Ascending aorta (tissue), 2 donors: ENCODE data around the gene ESRRB. TPM values are rescaled to one million over a fixed set of nuclear protein-coding genes. Genes with fewer than 3 reads are reported as not detected.

Source experiments
- DNase-seq, 2 donors: peaks; one replicate each; pipeline ENCODE4 v3.0.0-alpha.2; 2019; ENCODE audit warnings: low spot score in 2 of 2
- H3K27ac ChIP-seq, 2 donors: fragments of 200-600 bp; sonication (generic); one replicate each; pipeline ENCODE4 v1.5.1; 2016 to 2017; ENCODE audit warnings: mild to moderate bottlenecking in 1 of 2
- H3K27me3 ChIP-seq: fragments of 200-600 bp; sonication (generic); one replicate; pipeline ENCODE4 v1.5.1; 2017
- H3K36me3 ChIP-seq, 2 donors: fragments of 200-600 bp; sonication (generic); one replicate each; pipeline ENCODE4 v1.5.1; 2016
- H3K4me1 ChIP-seq, 2 donors: fragments of 200-600 bp; sonication (generic); one replicate each; pipeline ENCODE4 v1.5.1; 2016 to 2017; ENCODE audit warnings: mild to moderate bottlenecking in 1 of 2
- H3K4me3 ChIP-seq, 2 donors: fragments of 200-600 bp; sonication (generic); one replicate each; pipeline ENCODE4 v1.5.1; 2016 to 2017; ENCODE audit warnings: mild to moderate bottlenecking in 1 of 2
- H3K9me3 ChIP-seq, 2 donors: fragments of 200-600 bp; sonication (generic); one replicate each; pipeline ENCODE4 v1.5.1; 2016
- intact Hi-C: fragments of 100-400 bp; cut with DNase I; formaldehyde crosslinking; loops from one replicate; pipeline ENCODE4 v1.15.1; 2023
- total RNA-seq: library from RNA; depleted of rRNA; stranded (reverse); fragments of >200 nt; gene quantifications from one replicate; pipeline ENCODE4 v1.1.0, GENCODE V29; 2016
- TF ChIP-seq, protein P1 (sequence below), 3 experiments: fragments of 200-600 bp in 2 of 3; fragments of 450-650 bp in 1 of 3; sonication (generic) in 2 of 3; IDR thresholded peaks; one replicate each; pipeline ENCODE4 v1.5.1; 2016 to 2019; ENCODE audit warnings: antibody characterized with exemption in 3 of 3, mild to moderate bottlenecking in 1 of 3, moderate library complexity in 1 of 3

ESRRB gene
- total RNA-seq, 1 donor from 2014 or later = 1.6 TPM

DNA sequence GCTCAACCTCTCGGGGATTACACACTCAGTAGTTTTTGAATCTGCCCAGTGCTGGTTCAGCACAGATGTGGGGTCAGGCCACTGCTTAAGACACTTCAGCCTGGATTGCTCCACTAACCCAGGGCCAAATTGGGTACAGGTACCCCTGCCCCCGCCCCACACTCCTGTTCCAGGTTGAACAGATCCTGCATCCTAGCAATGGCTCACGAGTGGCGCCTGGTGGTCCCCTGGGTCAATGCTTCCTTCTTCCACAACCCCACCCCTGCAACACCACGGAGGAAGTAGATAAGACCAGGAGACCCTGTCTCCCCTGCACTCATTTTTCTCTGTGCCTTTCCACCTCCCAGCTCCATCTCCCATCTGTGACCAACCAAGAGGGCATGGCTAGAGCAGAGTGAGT is 108.4 kb downstream of the ESRRB start:
- intact Hi-C loops = no loop called here
- H3K9me3 ChIP-seq = no peaks in the 10 kb centered on the region
- TF ChIP-seq, protein P1, sequence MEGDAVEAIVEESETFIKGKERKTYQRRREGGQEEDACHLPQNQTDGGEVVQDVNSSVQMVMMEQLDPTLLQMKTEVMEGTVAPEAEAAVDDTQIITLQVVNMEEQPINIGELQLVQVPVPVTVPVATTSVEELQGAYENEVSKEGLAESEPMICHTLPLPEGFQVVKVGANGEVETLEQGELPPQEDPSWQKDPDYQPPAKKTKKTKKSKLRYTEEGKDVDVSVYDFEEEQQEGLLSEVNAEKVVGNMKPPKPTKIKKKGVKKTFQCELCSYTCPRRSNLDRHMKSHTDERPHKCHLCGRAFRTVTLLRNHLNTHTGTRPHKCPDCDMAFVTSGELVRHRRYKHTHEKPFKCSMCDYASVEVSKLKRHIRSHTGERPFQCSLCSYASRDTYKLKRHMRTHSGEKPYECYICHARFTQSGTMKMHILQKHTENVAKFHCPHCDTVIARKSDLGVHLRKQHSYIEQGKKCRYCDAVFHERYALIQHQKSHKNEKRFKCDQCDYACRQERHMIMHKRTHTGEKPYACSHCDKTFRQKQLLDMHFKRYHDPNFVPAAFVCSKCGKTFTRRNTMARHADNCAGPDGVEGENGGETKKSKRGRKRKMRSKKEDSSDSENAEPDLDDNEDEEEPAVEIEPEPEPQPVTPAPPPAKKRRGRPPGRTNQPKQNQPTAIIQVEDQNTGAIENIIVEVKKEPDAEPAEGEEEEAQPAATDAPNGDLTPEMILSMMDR (IDR thresholded peaks at IDR 0.05) = no peak

GRCh38 chr14:76486251-76486743 is 110.4 kb downstream of the ESRRB start:
- no peaks in the 10 kb centered on the region for H3K27me3 ChIP-seq
- no peak overlapping the region for H3K4me3 ChIP-seq
- DNase-seq = no peak
- TF ChIP-seq, protein P1 (IDR thresholded peaks at IDR 0.05) = no peak
- no peaks in the 10 kb centered on the region for H3K9me3 ChIP-seq
- no peaks in the 10 kb centered on the region for H3K36me3 ChIP-seq
- intact Hi-C loops = no loop called here
- no peak overlapping the region for H3K27ac ChIP-seq
- no peaks in the 10 kb centered on the region for H3K4me1 ChIP-seq

More for the DNA sequence above, 108.4 kb downstream of the ESRRB start:
- no peaks in the 10 kb centered on the region for H3K27me3 ChIP-seq
- no peak for DNase-seq
- no peak overlapping the region for H3K4me3 ChIP-seq
- no peak overlapping the region for H3K27ac ChIP-seq
- no peaks in the 10 kb centered on the region for H3K4me1 ChIP-seq
- H3K36me3 ChIP-seq = no peaks in the 10 kb centered on the region

DNA sequence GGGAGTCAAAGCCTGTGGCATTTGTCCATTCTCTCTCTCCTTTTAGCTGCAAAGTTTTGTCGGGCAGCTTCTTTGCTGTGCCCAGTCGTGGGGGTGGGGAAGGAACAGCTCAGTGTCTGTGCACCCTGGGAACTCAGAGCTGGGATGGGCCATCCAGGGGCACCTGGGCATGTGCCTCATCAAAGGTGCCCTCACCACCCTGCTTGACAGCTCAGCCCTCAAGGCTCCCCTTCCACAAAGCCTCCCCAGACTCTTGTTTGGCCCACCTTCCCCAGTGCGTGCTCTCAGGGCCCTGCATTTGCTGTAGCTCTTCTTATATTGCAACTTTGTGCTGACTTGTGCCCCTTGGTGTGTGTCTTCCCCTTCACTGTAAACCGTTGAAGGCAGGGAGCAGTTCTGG is 112.6 kb downstream of the ESRRB start:
- intact Hi-C loops = no loop called here
- Histone ChIP-seq H3K4me1 (no peaks in the 10 kb centered on the region), H3K27me3 (no peaks in the 10 kb centered on the region), H3K9me3 (no peaks in the 10 kb centered on the region), H3K36me3 (no peaks in the 10 kb centered on the region), H3K4me3 (no peak overlapping the region), H3K27ac (no peak overlapping the region)
- TF ChIP-seq, protein P1 (IDR thresholded peaks at IDR 0.05) = no peak
- no peak for DNase-seq

DNA sequence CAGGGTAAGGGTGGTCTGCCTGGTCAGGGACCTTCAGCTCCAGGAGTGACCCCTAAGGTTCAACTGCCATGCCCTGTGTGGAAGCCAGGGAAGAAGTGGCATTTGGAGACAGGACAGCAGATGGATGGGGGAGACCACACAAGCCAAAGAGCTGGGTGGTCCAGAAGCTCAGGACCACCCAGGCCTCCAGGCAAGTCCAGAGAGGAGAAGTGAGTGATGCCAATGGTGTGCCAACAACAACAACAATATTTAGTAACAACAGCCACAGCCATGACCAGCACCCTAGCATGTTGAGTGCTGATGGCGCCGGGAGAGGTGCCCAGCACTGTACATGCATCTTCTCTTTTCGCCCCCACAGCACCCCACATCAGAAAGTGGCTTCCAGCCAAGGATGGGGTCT is 113.7 kb downstream of the ESRRB start:
- no peaks in the 10 kb centered on the region for H3K36me3 ChIP-seq
- TF ChIP-seq, protein P1 (IDR thresholded peaks at IDR 0.05) = no peak

DNA sequence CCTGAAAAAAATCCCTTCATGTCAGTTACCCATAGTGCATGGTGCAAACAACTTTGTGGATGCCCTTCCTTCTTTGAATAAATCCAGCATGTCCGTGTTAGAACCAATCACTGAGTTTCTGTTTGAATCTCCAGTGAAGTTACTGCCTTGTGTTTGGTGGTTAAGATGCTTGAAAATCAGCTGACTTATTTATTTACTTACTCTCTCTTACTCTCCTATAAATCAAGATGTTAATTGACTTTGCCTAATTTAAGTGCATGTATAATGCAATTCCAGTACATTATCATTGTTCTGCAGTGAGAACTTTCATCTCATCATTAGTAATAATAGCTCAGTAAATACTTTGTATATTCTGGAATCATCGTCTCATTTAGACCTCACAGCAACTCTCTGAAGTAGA is 114.2 kb downstream of the ESRRB start:
- Histone ChIP-seq H3K9me3 (no peaks in the 10 kb centered on the region), H3K27ac (no peak overlapping the region), H3K4me1 (no peaks in the 10 kb centered on the region), H3K36me3 (no peaks in the 10 kb centered on the region), H3K4me3 (no peak overlapping the region), H3K27me3 (no peaks in the 10 kb centered on the region)
- intact Hi-C loops = no loop called here
- TF ChIP-seq, protein P1 (IDR thresholded peaks at IDR 0.05) = no peak
- DNase-seq = no peak

More for the DNA sequence above, 113.7 kb downstream of the ESRRB start:
- intact Hi-C loops = no loop called here
- Histone ChIP-seq H3K4me1 (no peaks in the 10 kb centered on the region), H3K27ac (no peak overlapping the region), H3K9me3 (no peaks in the 10 kb centered on the region), H3K27me3 (no peaks in the 10 kb centered on the region), H3K4me3 (no peak overlapping the region)
- no peak for DNase-seq

GRCh38 chr14:76490735-76491134 is 114.8 kb downstream of the ESRRB start:
- Histone ChIP-seq H3K9me3 (no peaks in the 10 kb centered on the region), H3K36me3 (no peaks in the 10 kb centered on the region), H3K27ac (no peak overlapping the region), H3K27me3 (no peaks in the 10 kb centered on the region), H3K4me1 (no peaks in the 10 kb centered on the region), H3K4me3 (no peak overlapping the region)
- TF ChIP-seq, protein P1 (IDR thresholded peaks at IDR 0.05) = no peak
- DNase-seq = no peak
- intact Hi-C loops = no loop called here
